Neural cell (in vitro differentiated cells): ENCODE data around the gene C14orf132. TPM values are rescaled to one million over a fixed set of nuclear protein-coding genes. Genes with fewer than 3 reads are reported as not detected.

Experiments used
- H2AFZ ChIP-seq: fragments of 200-600, 300-800 bp; sonication (generic), shearing (Covaris generic); 2 replicates; pipeline ENCODE4 v1.6.0; 2014; ENCODE audit warnings: low read depth, mild to moderate bottlenecking, antibody characterized with exemption, low read length, moderate library complexity
- H3F3A ChIP-seq: fragments of 200-600 bp; shearing (Covaris generic); 2 replicates; pipeline ENCODE4 v1.6.1; 2016; ENCODE audit warnings: mild to moderate bottlenecking, moderate library complexity, mixed read lengths, antibody characterized with exemption, low read length; ENCODE audit not compliant: insufficient read depth, poor library complexity, severe bottlenecking
- H3K27ac ChIP-seq: fragments of 200-600, 300-800 bp; sonication (generic), shearing (Covaris generic); 2 replicates; pipeline ENCODE4 v1.5.1; 2014; ENCODE audit warnings: mild to moderate bottlenecking, low read length, moderate library complexity
- H3K27me3 ChIP-seq: fragments of 300-800, 200-600 bp; sonication (generic), shearing (Covaris generic); 2 replicates; pipeline ENCODE4 v1.6.0; 2014; ENCODE audit warnings: mild to moderate bottlenecking, low read depth, low read length, moderate library complexity; ENCODE audit not compliant: insufficient read depth
- H3K36me3 ChIP-seq: fragments of 300-800, 200-600 bp; sonication (generic), shearing (Covaris generic); 2 replicates; pipeline ENCODE4 v1.5.1; 2014; ENCODE audit warnings: mild to moderate bottlenecking, antibody characterized with exemption, low read length, moderate library complexity; ENCODE audit not compliant: insufficient read depth
- H3K4me2 ChIP-seq: fragments of 300-800, 200-600 bp; sonication (generic), shearing (Covaris generic); 2 replicates; pipeline ENCODE4 v1.6.0; 2014; ENCODE audit warnings: mild to moderate bottlenecking, low read length
- H3K4me3 ChIP-seq: fragments of 300-800, 200-600 bp; sonication (generic), shearing (Covaris generic); 2 replicates; pipeline ENCODE4 v1.5.1; 2014; ENCODE audit warnings: mild to moderate bottlenecking, low read length, moderate library complexity
- H3K79me2 ChIP-seq: fragments of 200-600 bp; shearing (Covaris generic); replicated peaks from 2 replicates; pipeline ENCODE4 v1.6.0; 2014; ENCODE audit warnings: mild to moderate bottlenecking, low read length, moderate library complexity; ENCODE audit not compliant: insufficient read depth
- H3K9ac ChIP-seq: fragments of 300-800, 200-600 bp; sonication (generic), shearing (Covaris generic); 2 replicates; pipeline ENCODE4 v1.6.1; 2016; ENCODE audit warnings: mild to moderate bottlenecking, low read length, mixed read lengths
- H3K9me2 ChIP-seq: fragments of 200-600 bp; shearing (Covaris generic); 2 replicates; pipeline ENCODE4 v1.6.1; 2016; ENCODE audit warnings: mild to moderate bottlenecking, low read length, mixed read lengths; ENCODE audit not compliant: insufficient read depth
- H3K9me3 ChIP-seq: fragments of 200-600, 300-800 bp; sonication (generic), shearing (Covaris generic); 2 replicates; pipeline ENCODE4 v1.6.1; 2016; ENCODE audit warnings: mild to moderate bottlenecking, mixed run types, low read length, moderate library complexity, mixed read lengths
- H4K20me1 ChIP-seq: fragments of 200-600 bp; shearing (Covaris generic); 2 replicates; pipeline ENCODE4 v1.6.1; 2016; ENCODE audit warnings: mild to moderate bottlenecking, mixed run types; ENCODE audit not compliant: insufficient read depth
- CTCF ChIP-seq: fragments of 450-650 bp; IDR thresholded peaks from 2 replicates; pipeline ENCODE4 v1.5.1; 2014; ENCODE audit warnings: antibody characterized with exemption, mild to moderate bottlenecking, moderate library complexity; ENCODE audit not compliant: poor library complexity, severe bottlenecking
- EP300 ChIP-seq: fragments of 450-650 bp; conservative IDR thresholded peaks from 2 replicates; pipeline ENCODE4 v1.6.1; 2014; ENCODE audit warnings: antibody characterized with exemption, mild to moderate bottlenecking, moderate library complexity; ENCODE audit not compliant: poor library complexity, severe bottlenecking
- EZH2 ChIP-seq: fragments of 200-600, 300-800 bp; shearing (Covaris generic), sonication (generic); IDR thresholded peaks from 2 replicates; pipeline ENCODE4 v1.6.1; 2014; ENCODE audit warnings: antibody characterized with exemption, low read length, borderline replicate concordance, mild to moderate bottlenecking; ENCODE audit not compliant: insufficient read depth, poor library complexity, severe bottlenecking
- MXI1 ChIP-seq: fragments of 450-650 bp; conservative IDR thresholded peaks from 2 replicates; pipeline ENCODE4 v1.6.1; 2014; ENCODE audit warnings: antibody characterized with exemption, mild to moderate bottlenecking; ENCODE audit not compliant: poor library complexity, severe bottlenecking
- POLR2AphosphoS5 ChIP-seq: IDR thresholded peaks from 2 replicates; pipeline ENCODE4 v1.6.1; 2012
- RAD21 ChIP-seq: fragments of 450-650 bp; conservative IDR thresholded peaks from 2 replicates; pipeline ENCODE4 v1.6.1; 2014; ENCODE audit warnings: antibody characterized with exemption, mild to moderate bottlenecking, moderate library complexity
- REST ChIP-seq: IDR thresholded peaks from 2 replicates; pipeline ENCODE4 v1.6.1; 2012; ENCODE audit warnings: borderline replicate concordance
- SMC3 ChIP-seq: fragments of 450-650 bp; conservative IDR thresholded peaks from 2 replicates; pipeline ENCODE4 v1.6.1; 2014; ENCODE audit warnings: antibody characterized with exemption, mild to moderate bottlenecking, moderate library complexity; ENCODE audit not compliant: poor library complexity
- TAF1 ChIP-seq: IDR thresholded peaks from 2 replicates; pipeline ENCODE4 v1.6.1; 2012; ENCODE audit warnings: low read depth
- polyA plus RNA-seq: library from polyadenylated mRNA; depleted of rRNA; stranded (reverse); fragments of >200 nt; gene quantifications from 2 replicates; pipeline ENCODE4 v1.2.3, GENCODE V29; 2014

C14orf132 gene
- polyA plus RNA-seq, 1 donor from 2014 or later = 50.1 TPM

- H2AFZ ChIP-seq = no peak overlapping the region
- no peaks in the 10 kb centered on the region for H3K27me3 ChIP-seq
- TF ChIP-seq RAD21 (no peak), CTCF (no peak)
- H3F3A ChIP-seq = no peaks in the 10 kb centered on the region
- H3K9me3 ChIP-seq = no peaks in the 10 kb centered on the region
- H3K4me3 ChIP-seq = no peak overlapping the region
- no peak overlapping the region for H3K27ac ChIP-seq
- H3K79me2 ChIP-seq = no peaks in the 10 kb centered on the region
- H3K9ac ChIP-seq = no peak overlapping the region
- no peak overlapping the region for H3K4me2 ChIP-seq
- no peaks in the 10 kb centered on the region for H3K9me2 ChIP-seq
- H4K20me1 ChIP-seq = no peaks in the 10 kb centered on the region
- H3K36me3 ChIP-seq = no peaks in the 10 kb centered on the region
These were observed 86.4 kb downstream of the C14orf132 start for GRCh38 chr14:96125536-96125935.

- Histone ChIP-seq H3K9me2 (no peaks in the 10 kb centered on the region), H3K27ac (no peak overlapping the region), H3F3A (no peaks in the 10 kb centered on the region), H3K36me3 (no peaks in the 10 kb centered on the region), H3K27me3 (no peaks in the 10 kb centered on the region), H3K79me2 (no peaks in the 10 kb centered on the region), H3K4me3 (no peak overlapping the region), H3K9me3 (no peaks in the 10 kb centered on the region), H3K9ac (no peak overlapping the region), H2AFZ (no peak overlapping the region), H3K4me2 (no peak overlapping the region), H4K20me1 (no peaks in the 10 kb centered on the region)
- TF ChIP-seq RAD21 (no peak), EZH2 (no peak), POLR2AphosphoS5 (no peak), TAF1 (no peak), SMC3 (no peak), MXI1 (no peak), EP300 (no peak)
These were observed 87.2 kb downstream of the C14orf132 start for GRCh38 chr14:96126339-96126782.

GRCh38 chr14:96126783-96127271 lies 87.7 kb downstream of the C14orf132 start:
- no peak overlapping the region for H3K27ac ChIP-seq
- no peaks in the 10 kb centered on the region for H3K9me2 ChIP-seq
- no peaks in the 10 kb centered on the region for H4K20me1 ChIP-seq
- H3K9ac ChIP-seq = no peak overlapping the region
- no peaks in the 10 kb centered on the region for H3K27me3 ChIP-seq
- H3K4me3 ChIP-seq = no peak overlapping the region
- no peak overlapping the region for H3K4me2 ChIP-seq
- no peak overlapping the region for H2AFZ ChIP-seq
- TF ChIP-seq EZH2 (no peak), EP300 (no peak), TAF1 (no peak), REST (no peak), RAD21 (no peak), POLR2AphosphoS5 (no peak)
- no peaks in the 10 kb centered on the region for H3F3A ChIP-seq
- no peaks in the 10 kb centered on the region for H3K36me3 ChIP-seq
- no peaks in the 10 kb centered on the region for H3K9me3 ChIP-seq
- H3K79me2 ChIP-seq = no peaks in the 10 kb centered on the region
